Kidney (tissue), 14 donors: Measurements from ENCODE around the gene FAM118A. TPM values are rescaled to one million over a fixed set of nuclear protein-coding genes. Genes with fewer than 3 reads are reported as not detected.

ENCODE experiments used
- DNase-seq, 5 donors: peaks; one replicate each; pipeline ENCODE4 v3.0.0-alpha.2; 2013 to 2020
- FAIRE-seq: peaks from 2 replicates; lab custom pipeline; 2012; peaks lifted over from hg19 to GRCh38; lab: Jason Lieb, UNC
- H3K27ac ChIP-seq, 2 donors: one replicate each; pipeline ENCODE4 v1.7.0; 2013; ENCODE audit warnings: low read depth in 2 of 2, low read length in 2 of 2, inconsistent platforms in 1 of 2
- H3K27me3 ChIP-seq: one replicate; pipeline ENCODE4 v1.7.1; 2013; ENCODE audit warnings: low read length, inconsistent platforms; ENCODE audit not compliant: control insufficient read depth, insufficient read depth
- H3K36me3 ChIP-seq, 3 donors: one replicate each; pipeline versions ENCODE4 v1.7.0 to v1.7.1; 2013; ENCODE audit warnings: low read length in 3 of 3, control low read depth in 1 of 3, inconsistent platforms in 1 of 3; ENCODE audit not compliant: insufficient read depth in 3 of 3, control insufficient read depth in 2 of 3
- H3K4me1 ChIP-seq, 3 donors: one replicate each; pipeline versions ENCODE4 v1.7.0 to v1.7.1; 2013; ENCODE audit warnings: low read length in 3 of 3, inconsistent platforms in 1 of 3, low read depth in 1 of 3; ENCODE audit not compliant: control insufficient read depth in 2 of 3, insufficient read depth in 2 of 3
- H3K4me3 ChIP-seq, 3 donors: one replicate each; pipeline versions ENCODE4 v1.7.0 to v1.8.1; 2013; ENCODE audit warnings: low read length in 3 of 3, control low read depth in 1 of 3, inconsistent platforms in 1 of 3
- H3K9ac ChIP-seq, 3 donors: one replicate each; pipeline versions ENCODE4 v1.7.0 to v1.7.1; 2013; ENCODE audit warnings: low read length in 3 of 3, control low read depth in 1 of 3, inconsistent platforms in 1 of 3
- H3K9me3 ChIP-seq, 3 donors: one replicate each; pipeline versions ENCODE4 v1.7.0 to v1.7.1; 2013; ENCODE audit warnings: low read length in 3 of 3, control low read depth in 1 of 3, inconsistent platforms in 1 of 3; ENCODE audit not compliant: control insufficient read depth in 2 of 3, insufficient read depth in 1 of 3
- CTCF ChIP-seq: IDR thresholded peaks from 3 replicates; pipeline ENCODE4 v1.5.1; 2012; ENCODE audit warnings: mild to moderate bottlenecking, moderate library complexity, borderline replicate concordance; ENCODE audit not compliant: insufficient read depth; ENCODE audit errors: extremely low read depth
- intact Hi-C: fragments of 100-400 bp; cut with DNase I; formaldehyde crosslinking; loops from one replicate; pipeline ENCODE4 v1.11.1; 2022
- polyA plus RNA-seq: library from polyadenylated mRNA; stranded (reverse); fragments of 350-450 nt; fragmentation: Illumina TruSeq; extraction: RNeasy Lipid Tissue Mini Kit (QIAGEN cat#74804); gene quantifications from one replicate; pipeline ENCODE4 v1.2.3, GENCODE V29; 2014; ENCODE audit warnings: low read depth, low replicate concordance; ENCODE audit not compliant: insufficient read depth
- total RNA-seq: library from RNA; stranded (reverse); fragmentation: NEBNext Ultra II Directional; extraction: Animal tissue kit (Norgen Biotek cat#: 25700); gene quantifications from one replicate; pipeline ENCODE4 v1.2.1, GENCODE V29; 2021
- donor health status: control.
- donor health status: control.
- donor health status: control.
- donor health status: control.
- donor health status: control.
- donor health status: DM: yes; HTN: yes; CAD: no.
- donor health status: Normal renal cell carcinoma (clear cell type).

The FAM118A gene
- total and polyA plus RNA-seq, 2 donors from 2014 or later, result 5.7 to 13.0 TPM

- Histone ChIP-seq H3K4me1 (peaks cover 0 to 2% (median 0%) of the 10 kb centered on the region in 3 donors), H3K27me3 (no peaks in the 10 kb centered on the region), H3K4me3 (no peak overlapping the region), H3K36me3 (peaks cover 0 to 15% (median 7%) of the 10 kb centered on the region in 3 donors), H3K9ac (no peak overlapping the region), H3K27ac (no peak overlapping the region), H3K9me3 (no peaks in the 10 kb centered on the region)
- DNase-seq (no peak), FAIRE-seq (no peak)
- intact Hi-C loops, result no loop called here
- no peak for TF ChIP-seq CTCF
These were observed 10.7 kb downstream of the FAM118A start for GRCh38 chr22:45320357-45320976.

GRCh38 chr22:45321827-45322226, 12.1 kb downstream of the FAM118A start:
- intact Hi-C loops, result no loop called here
- Histone ChIP-seq H3K36me3 (peaks cover 0 to 15% (median 7%) of the 10 kb centered on the region in 3 donors), H3K9me3 (no peaks in the 10 kb centered on the region), H3K27ac (no peak overlapping the region), H3K4me3 (no peak overlapping the region), H3K9ac (no peak overlapping the region), H3K27me3 (no peaks in the 10 kb centered on the region), H3K4me1 (peaks cover 0 to 2% (median 0%) of the 10 kb centered on the region in 3 donors)
- no peak for TF ChIP-seq CTCF
- FAIRE-seq (no peak), DNase-seq (peak in 1 of 5 donors; percentile 28)

- H3K9me3 ChIP-seq, result no peaks in the 10 kb centered on the region
- no peak overlapping the region for H3K4me3 ChIP-seq
- H3K9ac ChIP-seq, result no peak overlapping the region
- peaks cover 0 to 2% (median 0%) of the 10 kb centered on the region in 3 donors for H3K4me1 ChIP-seq
- no peaks in the 10 kb centered on the region for H3K27me3 ChIP-seq
- FAIRE-seq (no peak), DNase-seq (peak in 1 of 5 donors; percentile 32)
- TF ChIP-seq CTCF, result no peak
- intact Hi-C loops, result no loop called here
- H3K36me3 ChIP-seq, result peaks cover 0 to 19% (median 7%) of the 10 kb centered on the region in 3 donors
- H3K27ac ChIP-seq, result no peak overlapping the region
These were observed 13.3 kb downstream of the FAM118A start for GRCh38 chr22:45322873-45323525.
